ENCODE results near the gene CADPS2.

Gene CADPS2

GRCh38 chr7:122619664-122620063 is 266.6 kb downstream of the CADPS2 start:
- no peak overlapping the region for H3K9ac ChIP-seq (ENCODE audit: low read depth, low read length)
- no peak overlapping the region for H2AFZ ChIP-seq (ENCODE audit: low read depth, low read length)
- no peaks in the 10 kb centered on the region for H3K4me1 ChIP-seq (ENCODE audit: insufficient read depth, low read length)
- DNase-seq (no peak), ATAC-seq (ENCODE audit: insufficient read depth, low read depth) (no peak)
- no peaks in the 10 kb centered on the region for H3K36me3 ChIP-seq (ENCODE audit: insufficient read depth, low read length)
- no peaks in the 10 kb centered on the region for H4K20me1 ChIP-seq (ENCODE audit: insufficient read depth, low read length)
- H3K9me3 ChIP-seq (ENCODE audit: insufficient read depth, low read length, severe bottlenecking): no peaks in the 10 kb centered on the region
- H3K27me3 ChIP-seq (ENCODE audit: insufficient read depth, low read length, poor library complexity): no peaks in the 10 kb centered on the region
- no peak overlapping the region for H3K4me2 ChIP-seq (ENCODE audit: insufficient read depth, low read length)
- TF ChIP-seq CTCF (IDR thresholded peaks at IDR 0.05; ENCODE audit: borderline replicate concordance, extremely low read depth, low read length, poor library complexity, severe bottlenecking): no peak
- no peak for TF ChIP-seq EZH2 (IDR thresholded peaks at IDR 0.05; ENCODE audit: borderline replicate concordance, low read depth, low read length, severe bottlenecking)
- H3K79me2 ChIP-seq (ENCODE audit: insufficient read depth, low read length): no peaks in the 10 kb centered on the region
- H3K27ac ChIP-seq (ENCODE audit: low read length): no peak overlapping the region
- no peak overlapping the region for H3K4me3 ChIP-seq (ENCODE audit: low read depth in 1 of 2, low read length in 2 of 2)

- no peaks in the 10 kb centered on the region for H4K20me1 ChIP-seq (ENCODE audit: insufficient read depth, low read length)
- no peak overlapping the region; the same call in 1 of the 2 replicates for H2AFZ ChIP-seq (ENCODE audit: low read depth, low read length)
- ATAC-seq (ENCODE audit: insufficient read depth, low read depth) (no peak), DNase-seq (no peak)
- TF ChIP-seq CTCF (IDR thresholded peaks at IDR 0.05; ENCODE audit: borderline replicate concordance, extremely low read depth, low read length, poor library complexity, severe bottlenecking) (no peak), EZH2 (IDR thresholded peaks at IDR 0.05; ENCODE audit: borderline replicate concordance, low read depth, low read length, severe bottlenecking) (no peak)
- no peaks in the 10 kb centered on the region for H3K79me2 ChIP-seq (ENCODE audit: insufficient read depth, low read length)
- H3K9ac ChIP-seq (ENCODE audit: low read depth, low read length): no peak overlapping the region
- no peak overlapping the region for H3K27ac ChIP-seq (ENCODE audit: low read length)
- H3K36me3 ChIP-seq (ENCODE audit: insufficient read depth, low read length): no peaks in the 10 kb centered on the region
- H3K27me3 ChIP-seq (ENCODE audit: insufficient read depth, low read length, poor library complexity): no peaks in the 10 kb centered on the region
- H3K9me3 ChIP-seq (ENCODE audit: insufficient read depth, low read length, severe bottlenecking): no peaks in the 10 kb centered on the region
- H3K4me3 ChIP-seq (ENCODE audit: low read depth in 1 of 2, low read length in 2 of 2): no peak overlapping the region
- H3K4me2 ChIP-seq (ENCODE audit: insufficient read depth, low read length): no peak overlapping the region
- H3K4me1 ChIP-seq (ENCODE audit: insufficient read depth, low read length): no peaks in the 10 kb centered on the region
Observed at GRCh38 chr7:122618585-122619189, 267.6 kb downstream of the CADPS2 start.

GRCh38 chr7:122616951-122617350 is 269.3 kb downstream of the CADPS2 start:
- Histone ChIP-seq H3K4me3 (ENCODE audit: low read depth in 1 of 2, low read length in 2 of 2) (no peak overlapping the region), H3K27me3 (ENCODE audit: insufficient read depth, low read length, poor library complexity) (no peaks in the 10 kb centered on the region), H3K9me3 (ENCODE audit: insufficient read depth, low read length, severe bottlenecking) (no peaks in the 10 kb centered on the region), H3K27ac (ENCODE audit: low read length) (no peak overlapping the region), H4K20me1 (ENCODE audit: insufficient read depth, low read length) (no peaks in the 10 kb centered on the region), H2AFZ (ENCODE audit: low read depth, low read length) (no peak overlapping the region), H3K79me2 (ENCODE audit: insufficient read depth, low read length) (no peaks in the 10 kb centered on the region), H3K36me3 (ENCODE audit: insufficient read depth, low read length) (no peaks in the 10 kb centered on the region), H3K9ac (ENCODE audit: low read depth, low read length) (no peak overlapping the region), H3K4me2 (ENCODE audit: insufficient read depth, low read length) (no peak overlapping the region), H3K4me1 (ENCODE audit: insufficient read depth, low read length) (no peaks in the 10 kb centered on the region)
- DNase-seq (no peak), ATAC-seq (ENCODE audit: insufficient read depth, low read depth) (no peak)
- TF ChIP-seq CTCF (IDR thresholded peaks at IDR 0.05; ENCODE audit: borderline replicate concordance, extremely low read depth, low read length, poor library complexity, severe bottlenecking): no peak
- no peak for TF ChIP-seq EZH2 (IDR thresholded peaks at IDR 0.05; ENCODE audit: borderline replicate concordance, low read depth, low read length, severe bottlenecking)
